NT2/D1 (cell line): Measurements from ENCODE around the gene GRIK1.

Experiments
- DNase-seq: peaks from one replicate; pipeline ENCODE4 v3.0.0-alpha.2; 2011; ENCODE audit warnings: low read depth, low spot score
- H3K27me3 ChIP-seq: 2 replicates; pipeline ENCODE4 v1.6.0; 2011; ENCODE audit warnings: mild to moderate bottlenecking; ENCODE audit not compliant: insufficient read length, insufficient read depth
- H3K36me3 ChIP-seq: 2 replicates; pipeline ENCODE4 v1.6.1; 2011; ENCODE audit warnings: mild to moderate bottlenecking, low read length, mixed read lengths; ENCODE audit not compliant: insufficient read depth, insufficient read length
- H3K4me1 ChIP-seq: 2 replicates; pipeline ENCODE4 v1.5.1; 2011; ENCODE audit not compliant: insufficient read depth, insufficient read length
- H3K4me3 ChIP-seq: 2 replicates; pipeline ENCODE4 v1.5.1; 2011; ENCODE audit warnings: low read depth; ENCODE audit not compliant: insufficient read length
- H3K9ac ChIP-seq: 2 replicates; pipeline ENCODE4 v1.6.0; 2011; ENCODE audit warnings: low read depth; ENCODE audit not compliant: insufficient read length
- H3K9me3 ChIP-seq: 2 replicates; pipeline ENCODE4 v1.5.1; 2011; ENCODE audit warnings: mild to moderate bottlenecking, low read length; ENCODE audit not compliant: insufficient read depth
- SUZ12 ChIP-seq: IDR thresholded peaks from 2 replicates; pipeline ENCODE4 v1.6.1; 2011; ENCODE audit not compliant: insufficient read length, insufficient read depth; ENCODE audit errors: extremely low read depth
- YY1 ChIP-seq: IDR thresholded peaks from 2 replicates; pipeline ENCODE4 v1.6.1; 2011; ENCODE audit not compliant: insufficient read length, insufficient read depth
- ZNF274 ChIP-seq: IDR thresholded peaks from 2 replicates; pipeline ENCODE4 v1.6.1; 2011; ENCODE audit warnings: mild to moderate bottlenecking, low read depth, low read length

The GRIK1 gene

DNA sequence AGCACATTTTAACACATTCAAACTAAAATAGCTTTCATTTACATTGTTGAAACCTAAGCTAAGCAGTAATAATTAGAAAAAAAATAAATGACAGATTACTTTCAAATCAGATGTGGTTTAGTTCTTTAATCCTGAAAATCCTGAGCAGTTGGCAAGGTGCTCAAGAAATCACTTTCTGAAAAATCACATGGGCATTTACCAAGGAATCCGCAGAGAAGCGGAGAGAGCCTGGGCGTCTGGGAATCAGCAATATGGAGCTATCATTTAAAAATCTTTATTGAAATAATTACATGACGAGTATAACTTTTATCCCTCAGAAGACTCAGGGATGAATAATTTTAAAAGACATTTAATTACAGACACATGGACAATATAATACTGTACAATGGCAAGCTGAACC is 30.2 kb downstream of the GRIK1 start:
- no peak for DNase-seq
- no peak overlapping the region for H3K9ac ChIP-seq
- no peaks in the 10 kb centered on the region for H3K4me1 ChIP-seq
- no peaks in the 10 kb centered on the region for H3K36me3 ChIP-seq
- peaks cover 24% of the 10 kb centered on the region for H3K9me3 ChIP-seq
- H3K27me3 ChIP-seq: no peaks in the 10 kb centered on the region
- TF ChIP-seq SUZ12 (no peak), ZNF274 (no peak), YY1 (no peak)
- H3K4me3 ChIP-seq: no peak overlapping the region

DNA sequence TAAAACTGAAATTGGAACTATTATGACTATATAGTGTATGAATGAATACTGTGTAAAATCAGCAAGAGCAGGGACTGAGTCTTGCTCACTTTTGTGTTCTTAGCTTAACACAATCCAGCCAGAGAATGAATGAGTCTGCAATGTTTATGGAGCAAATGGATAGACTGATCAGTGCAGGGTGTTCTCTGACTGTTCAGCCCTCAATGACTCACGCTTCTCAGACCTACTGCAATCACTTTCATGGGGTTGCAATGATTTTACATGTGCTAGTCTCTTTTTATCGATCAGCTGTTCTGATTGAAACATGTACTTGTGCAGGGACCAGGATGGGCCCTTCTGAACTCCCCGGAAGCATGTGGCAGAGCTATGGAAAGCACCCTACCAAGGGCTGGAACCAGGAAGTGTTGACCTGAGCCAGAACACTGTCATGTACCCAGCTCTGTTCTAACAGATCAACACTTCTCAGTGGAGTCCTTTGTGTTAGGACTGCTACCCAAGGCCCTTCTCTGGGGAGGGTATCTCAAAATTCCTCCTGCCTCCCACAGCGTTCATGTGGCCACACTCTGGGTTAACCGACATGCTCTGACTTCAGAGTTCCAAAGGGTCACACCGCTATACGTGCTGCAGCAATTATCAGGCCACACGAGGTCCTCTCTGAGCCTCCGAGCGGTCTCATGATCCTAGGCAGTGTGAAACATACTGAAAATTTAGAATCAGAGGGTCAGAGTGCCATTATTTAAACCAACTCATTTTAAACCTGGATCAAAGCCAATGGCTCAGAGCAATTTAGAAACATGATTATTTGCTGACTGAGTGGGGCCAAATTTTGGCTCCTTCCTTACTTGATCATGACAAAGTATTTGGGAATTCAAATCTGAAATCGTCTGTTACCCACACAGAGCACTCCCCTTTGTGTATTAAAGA is 35.2 kb downstream of the GRIK1 start:
- DNase-seq: no peak
- Histone ChIP-seq H3K4me1 (no peaks in the 10 kb centered on the region), H3K9ac (no peak overlapping the region), H3K27me3 (no peaks in the 10 kb centered on the region), H3K4me3 (no peak overlapping the region), H3K9me3 (no peaks in the 10 kb centered on the region), H3K36me3 (no peaks in the 10 kb centered on the region)
- TF ChIP-seq SUZ12 (no peak), YY1 (no peak), ZNF274 (no peak)

DNA sequence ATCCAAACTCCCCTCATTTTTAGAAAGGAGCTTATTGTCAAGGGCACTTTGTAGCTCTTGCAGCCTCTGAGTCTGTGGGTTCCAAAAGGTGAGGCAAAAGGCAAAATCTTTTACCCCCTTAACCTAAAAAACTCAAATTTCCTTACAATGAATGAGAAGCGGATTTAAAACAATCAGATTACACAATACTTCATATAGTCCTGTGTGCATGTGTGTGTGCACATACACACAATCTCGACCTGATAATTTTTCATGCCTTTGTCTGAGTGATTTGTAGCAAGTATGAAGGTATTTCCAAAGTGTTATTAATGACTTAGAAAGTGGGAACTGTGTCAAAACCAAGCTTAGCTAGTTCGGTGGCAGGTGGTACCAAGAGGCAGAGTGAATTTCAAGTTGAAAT is 42.9 kb downstream of the GRIK1 start:
- Histone ChIP-seq H3K36me3 (no peaks in the 10 kb centered on the region), H3K27me3 (no peaks in the 10 kb centered on the region), H3K9me3 (no peaks in the 10 kb centered on the region), H3K9ac (no peak overlapping the region), H3K4me1 (no peaks in the 10 kb centered on the region), H3K4me3 (no peak overlapping the region)
- DNase-seq: no peak
- no peak for TF ChIP-seq ZNF274
- no peak for TF ChIP-seq SUZ12
- TF ChIP-seq YY1: no peak

DNA sequence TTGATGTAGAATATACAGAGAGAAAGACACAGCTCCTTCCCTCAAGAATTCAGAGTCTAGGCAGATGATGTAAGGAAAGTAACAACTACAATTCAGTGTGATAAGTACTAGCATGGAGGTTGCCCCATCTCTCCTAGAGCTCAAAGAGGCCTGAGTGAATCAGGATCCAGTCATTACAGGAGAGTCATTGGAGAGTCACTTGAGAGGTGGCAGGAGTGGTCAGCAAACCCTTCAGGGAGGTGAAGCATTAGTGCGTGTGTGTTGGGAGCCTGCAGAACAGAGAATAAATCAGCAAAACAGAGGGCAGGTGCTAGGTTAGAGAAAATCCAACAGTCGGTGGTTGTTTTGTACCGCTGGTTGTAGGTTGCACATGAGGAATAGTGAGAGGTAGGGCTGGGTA is 46.1 kb downstream of the GRIK1 start:
- H3K9ac ChIP-seq: no peak overlapping the region
- H3K4me3 ChIP-seq: no peak overlapping the region
- no peaks in the 10 kb centered on the region for H3K4me1 ChIP-seq
- TF ChIP-seq YY1 (no peak), SUZ12 (no peak), ZNF274 (no peak)
- no peak for DNase-seq
- H3K27me3 ChIP-seq: no peaks in the 10 kb centered on the region
- H3K36me3 ChIP-seq: no peaks in the 10 kb centered on the region
- H3K9me3 ChIP-seq: no peaks in the 10 kb centered on the region

DNA sequence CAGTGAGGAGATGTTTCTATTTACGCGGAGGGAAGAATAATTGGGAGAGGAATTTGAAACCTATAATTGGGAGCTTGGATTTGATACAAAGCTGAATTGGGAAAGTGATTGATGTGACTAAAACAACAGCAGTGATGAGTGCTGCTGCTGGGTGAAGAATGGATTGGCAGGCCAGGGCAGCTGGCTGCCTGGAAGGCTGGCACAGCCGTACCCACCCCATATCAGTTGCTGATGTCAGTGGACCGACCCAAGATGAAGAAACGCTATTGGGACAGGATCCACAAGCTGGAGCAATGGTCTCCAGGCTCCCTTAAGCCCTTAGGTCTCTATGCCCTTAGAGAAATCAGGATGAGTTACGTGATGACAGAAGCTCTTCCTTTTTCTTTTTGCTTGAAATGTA is 47.4 kb downstream of the GRIK1 start:
- Histone ChIP-seq H3K4me3 (no peak overlapping the region), H3K9me3 (no peaks in the 10 kb centered on the region), H3K36me3 (no peaks in the 10 kb centered on the region), H3K27me3 (no peaks in the 10 kb centered on the region), H3K9ac (no peak overlapping the region), H3K4me1 (no peaks in the 10 kb centered on the region)
- TF ChIP-seq YY1 (no peak), ZNF274 (no peak), SUZ12 (no peak)
- no peak for DNase-seq

DNA sequence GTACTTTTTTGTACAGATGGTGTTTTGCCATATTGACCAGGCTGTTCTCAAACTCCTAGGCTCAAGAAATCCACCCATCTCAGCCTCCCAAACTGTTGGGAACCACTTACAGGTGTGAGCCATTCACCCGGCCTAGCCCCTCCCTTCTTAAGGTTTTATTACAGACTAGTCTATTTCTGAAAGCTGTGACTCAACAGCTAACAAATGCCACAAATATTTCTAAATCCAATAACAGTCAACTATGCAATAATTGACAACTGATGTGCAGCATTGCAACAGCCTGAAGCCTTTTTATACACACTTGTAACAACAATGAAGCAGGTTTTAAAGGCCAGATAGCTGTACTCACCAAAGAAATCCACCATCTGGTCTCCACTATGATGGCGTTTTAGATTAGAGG is 51.4 kb downstream of the GRIK1 start:
- H3K4me1 ChIP-seq: no peaks in the 10 kb centered on the region
- H3K27me3 ChIP-seq: no peaks in the 10 kb centered on the region
- TF ChIP-seq SUZ12: no peak
- no peak for TF ChIP-seq YY1
- no peak for TF ChIP-seq ZNF274
- DNase-seq: no peak
- no peaks in the 10 kb centered on the region for H3K36me3 ChIP-seq
- no peak overlapping the region for H3K9ac ChIP-seq
- H3K9me3 ChIP-seq: no peaks in the 10 kb centered on the region
- no peak overlapping the region for H3K4me3 ChIP-seq

DNA sequence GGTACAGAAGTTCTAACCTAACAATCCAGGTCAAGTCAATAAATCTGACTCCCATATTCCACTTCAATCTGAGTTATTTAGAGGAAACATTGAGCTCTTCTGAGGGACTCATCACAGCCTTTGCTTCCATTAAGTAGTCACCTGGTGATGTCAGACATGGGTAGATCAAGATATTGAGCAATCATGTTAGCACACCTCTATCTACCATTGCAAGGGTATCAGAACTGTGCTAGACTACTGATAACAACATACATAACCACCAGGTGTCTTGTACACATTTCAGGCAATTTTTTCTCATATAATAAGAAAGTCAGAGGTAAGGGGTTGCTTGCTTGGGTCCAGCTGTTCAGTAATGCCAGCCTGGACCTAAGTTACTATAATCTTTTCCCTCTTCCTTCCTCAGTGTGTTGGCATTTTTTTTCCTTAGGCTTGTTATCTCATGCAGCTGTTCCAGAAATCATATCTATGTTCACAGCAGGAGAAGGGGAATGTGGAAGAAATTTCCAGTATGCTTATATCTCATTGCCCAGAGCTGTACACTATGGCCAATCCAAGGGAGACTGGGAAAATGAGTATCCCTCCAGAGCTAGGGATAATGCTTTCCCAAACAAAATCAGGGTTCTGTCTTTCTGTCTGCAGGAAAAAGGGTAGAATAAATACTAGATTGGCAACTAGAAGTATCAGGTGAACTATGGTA is 52.3 kb downstream of the GRIK1 start:
- no peaks in the 10 kb centered on the region for H3K36me3 ChIP-seq
- H3K9me3 ChIP-seq: no peaks in the 10 kb centered on the region
- H3K4me3 ChIP-seq: no peak overlapping the region
- TF ChIP-seq YY1: no peak
- TF ChIP-seq SUZ12: no peak
- TF ChIP-seq ZNF274: no peak
- H3K4me1 ChIP-seq: no peaks in the 10 kb centered on the region
- DNase-seq: no peak
- H3K9ac ChIP-seq: no peak overlapping the region
- H3K27me3 ChIP-seq: no peaks in the 10 kb centered on the region
